ENCODE measurements around the gene NKIRAS1. TPM values are rescaled to one million over a fixed set of nuclear protein-coding genes. Genes with fewer than 3 reads are reported as not detected.
A peak's percentile ranks its signal among the peaks of the same experiment; 100 is the strongest.

The NKIRAS1 gene
- total RNA-seq, 1 experiment from 2014 or later = 12.0 TPM

DNA sequence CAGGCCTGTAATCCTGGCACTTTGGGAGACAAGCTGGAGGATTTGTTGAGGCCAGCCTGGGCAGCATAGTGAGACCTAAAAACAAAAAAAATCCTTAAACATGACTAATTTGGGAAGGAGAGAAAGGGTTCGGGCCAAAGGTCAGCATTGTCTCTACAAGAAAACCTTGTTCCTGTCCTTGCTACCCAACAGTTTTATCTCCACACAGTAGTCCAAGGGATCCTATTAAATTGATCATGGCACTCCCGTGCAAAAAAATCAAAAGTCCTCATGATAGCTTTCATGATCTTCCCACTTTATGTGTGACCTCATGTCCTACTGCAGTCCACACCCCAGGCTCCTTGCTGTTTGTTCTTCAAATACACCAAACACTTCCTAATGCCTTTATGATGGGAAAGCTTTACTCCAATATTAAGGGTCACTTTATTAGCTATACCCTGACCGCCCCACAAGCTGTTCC is 4.3 kb upstream of the NKIRAS1 start:
- Histone ChIP-seq H3K36me3 (ENCODE audit: control insufficient read depth in 1 of 2, insufficient read depth in 2 of 2, low read length in 2 of 2) (peaks cover 16 to 26% of the 10 kb centered on the region in 2 experiments), H3K9me2 (ENCODE audit: insufficient read depth) (no peaks in the 10 kb centered on the region), H3K9me3 (ENCODE audit: control insufficient read depth in 1 of 2, insufficient read depth in 1 of 2, low read depth in 1 of 2, low read length in 2 of 2) (no peaks in the 10 kb centered on the region), H2AFZ (ENCODE audit: low read depth, low read length, poor library complexity, severe bottlenecking) (no peak overlapping the region), H3K79me2 (ENCODE audit: insufficient read depth, low read length) (peaks cover 35% of the 10 kb centered on the region), H3K9ac (ENCODE audit: low read length) (no peak overlapping the region), H3K4me3 (replicated peaks in 1 of 2; ENCODE audit: low read depth in 1 of 2, low read length in 2 of 2) (no peak overlapping the region), H3K27ac (ENCODE audit: low read depth, low read length) (no peak overlapping the region), H3K27me3 (ENCODE audit: insufficient read depth, low read length) (no peaks in the 10 kb centered on the region), H3K4me2 (ENCODE audit: low read length) (no peak overlapping the region), H4K20me1 (ENCODE audit: insufficient read depth) (peaks cover 28% of the 10 kb centered on the region; the same call in 1 of the 2 replicates), H3K4me1 (ENCODE audit: control insufficient read depth in 1 of 2, insufficient read depth in 2 of 2, low read length in 2 of 2) (peaks cover 7 to 10% of the 10 kb centered on the region in 2 experiments; a peak in 3 of 4 replicates)
- TF ChIP-seq SRF (IDR thresholded peaks at IDR 0.05; ENCODE audit: low read depth) (no peak), POLR2A (IDR thresholded peaks at IDR 0.05; ENCODE audit: borderline replicate concordance, extremely low read depth, insufficient read depth, insufficient read length) (no peak), ZNF274 (IDR thresholded peaks at IDR 0.05; ENCODE audit: low read depth, low read length) (no peak), POLR2AphosphoS5 (IDR thresholded peaks at IDR 0.05; ENCODE audit: low read depth, low read length) (peak; percentile 67), SIN3A (IDR thresholded peaks at IDR 0.05; ENCODE audit: low read depth) (no peak; the same call in 1 of the 2 replicates), FOSL1 (IDR thresholded peaks at IDR 0.05; ENCODE audit: low read depth) (no peak), ZFX (IDR thresholded peaks at IDR 0.05) (no peak), EGR1 (IDR thresholded peaks at IDR 0.05; ENCODE audit: low read depth) (no peak), SP1 (IDR thresholded peaks at IDR 0.05; ENCODE audit: low read depth) (0 out of 2 replicates have a peak, but pooled peaks have one; percentile 4)
- TF ChIP-seq, protein P1, sequence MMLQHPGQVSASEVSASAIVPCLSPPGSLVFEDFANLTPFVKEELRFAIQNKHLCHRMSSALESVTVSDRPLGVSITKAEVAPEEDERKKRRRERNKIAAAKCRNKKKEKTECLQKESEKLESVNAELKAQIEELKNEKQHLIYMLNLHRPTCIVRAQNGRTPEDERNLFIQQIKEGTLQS (IDR thresholded peaks at IDR 0.05) = no peak
- TF ChIP-seq, protein P2, sequence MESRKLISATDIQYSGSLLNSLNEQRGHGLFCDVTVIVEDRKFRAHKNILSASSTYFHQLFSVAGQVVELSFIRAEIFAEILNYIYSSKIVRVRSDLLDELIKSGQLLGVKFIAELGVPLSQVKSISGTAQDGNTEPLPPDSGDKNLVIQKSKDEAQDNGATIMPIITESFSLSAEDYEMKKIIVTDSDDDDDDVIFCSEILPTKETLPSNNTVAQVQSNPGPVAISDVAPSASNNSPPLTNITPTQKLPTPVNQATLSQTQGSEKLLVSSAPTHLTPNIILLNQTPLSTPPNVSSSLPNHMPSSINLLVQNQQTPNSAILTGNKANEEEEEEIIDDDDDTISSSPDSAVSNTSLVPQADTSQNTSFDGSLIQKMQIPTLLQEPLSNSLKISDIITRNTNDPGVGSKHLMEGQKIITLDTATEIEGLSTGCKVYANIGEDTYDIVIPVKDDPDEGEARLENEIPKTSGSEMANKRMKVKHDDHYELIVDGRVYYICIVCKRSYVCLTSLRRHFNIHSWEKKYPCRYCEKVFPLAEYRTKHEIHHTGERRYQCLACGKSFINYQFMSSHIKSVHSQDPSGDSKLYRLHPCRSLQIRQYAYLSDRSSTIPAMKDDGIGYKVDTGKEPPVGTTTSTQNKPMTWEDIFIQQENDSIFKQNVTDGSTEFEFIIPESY (IDR thresholded peaks at IDR 0.05; ENCODE audit: extremely low read depth, insufficient replicate concordance, low read length) = no peak
- TF ChIP-seq, protein P3, sequence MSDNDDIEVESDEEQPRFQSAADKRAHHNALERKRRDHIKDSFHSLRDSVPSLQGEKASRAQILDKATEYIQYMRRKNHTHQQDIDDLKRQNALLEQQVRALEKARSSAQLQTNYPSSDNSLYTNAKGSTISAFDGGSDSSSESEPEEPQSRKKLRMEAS (IDR thresholded peaks at IDR 0.05) = no peak
- ChIA-PET RAD21 (ENCODE audit: low non-redundant PET in 1 of 2, low total read pairs in 2 of 2, uncharacterized antibody in 2 of 2, unreplicated experiment in 2 of 2) (no interaction called here), CTCF (no interaction called here), POLR2A (interaction anchor here (1.4 kb wide), 1 partner anchor 25 kb away, joined by 4 read pairs; no protein-coding TSS in a partner anchor)
- no peak for DNase-seq (ENCODE audit: low read depth, low spot score)
- ATAC-seq = no peak
- intact Hi-C loops (cut with micrococcal nuclease) = no loop called here
- no TSS peak for BruUV-seq (replicated peaks)

Data from HCT116 (cell line).